Type B pancreatic cell (in vitro differentiated cells): Measurements from ENCODE around the gene CLEC4F. TPM values are rescaled to one million over a fixed set of nuclear protein-coding genes. Genes with fewer than 3 reads are reported as not detected.

Source experiments
- DNase-seq: peaks from one replicate; pipeline ENCODE4 v3.0.0; 2021; ENCODE audit warnings: mixed read lengths; ENCODE audit not compliant: unreplicated experiment; ENCODE audit errors: extremely low spot score
- H3K27ac Mint-ChIP-seq: 2 replicates; pipeline ENCODE4 v1.8.0; 2021; ENCODE audit warnings: mild to moderate bottlenecking, mixed read lengths
- H3K27me3 Mint-ChIP-seq: 2 replicates; pipeline ENCODE4 v1.8.0; 2021; ENCODE audit warnings: mixed read lengths
- H3K36me3 Mint-ChIP-seq: 2 replicates; pipeline ENCODE4 v1.8.0; 2021; ENCODE audit warnings: mixed read lengths
- H3K4me1 Mint-ChIP-seq: one replicate; pipeline ENCODE4 v1.8.0; 2021; ENCODE audit warnings: mixed read lengths; ENCODE audit not compliant: unreplicated experiment
- H3K4me3 Mint-ChIP-seq: 2 replicates; pipeline ENCODE4 v1.8.0; 2021; ENCODE audit warnings: mild to moderate bottlenecking, mixed read lengths
- H3K9me3 Mint-ChIP-seq: 2 replicates; pipeline ENCODE4 v1.8.0; 2021; ENCODE audit warnings: mixed read lengths
- CTCF ChIP-seq: fragments of 200-600 bp; sonication (generic); conservative IDR thresholded peaks from 2 replicates; pipeline ENCODE4 v1.5.0; 2021; ENCODE audit warnings: antibody characterized with exemption, mild to moderate bottlenecking
- total RNA-seq: library from RNA; stranded (reverse); gene quantifications from 2 replicates; pipeline ENCODE4 v1.2.1, GENCODE V29; 2021; ENCODE audit warnings: low replicate concordance

CLEC4F gene
- total RNA-seq, 1 donor from 2014 or later, result not detected

- Mint-ChIP-seq H3K36me3 (no peaks in the 10 kb centered on the region), H3K27me3 (peaks cover 58% of the 10 kb centered on the region), H3K27ac (no peak within 1 kb of the TSS)
Observed at GRCh38 chr2:70835643-70836042, 15.2 kb upstream of the CLEC4F start, which contains the start of gene CD207. TSS of gene CD207 (minus strand) at chr2:70835816. CDS start at chr2:70835776, 40 bp downstream.

GRCh38 chr2:70834881-70835280 lies 14.5 kb upstream of the CLEC4F start:
- TF ChIP-seq CTCF, result no peak
- Mint-ChIP-seq H3K36me3 (no peaks in the 10 kb centered on the region), H3K4me3 (no peak overlapping the region), H3K27ac (no peak overlapping the region), H3K9me3 (no peaks in the 10 kb centered on the region), H3K4me1 (no peaks in the 10 kb centered on the region), H3K27me3 (peaks cover 60% of the 10 kb centered on the region)
- no peak for DNase-seq

More at GRCh38 chr2:70835643-70836042, 15.2 kb upstream of the CLEC4F start, which contains the start of gene CD207:
- DNase-seq, result no peak
- no peak for TF ChIP-seq CTCF
- Mint-ChIP-seq H3K4me1 (no peaks in the 10 kb centered on the region), H3K9me3 (no peaks in the 10 kb centered on the region), H3K4me3 (no peak within 1 kb of the TSS)

- no peaks in the 10 kb centered on the region for H3K9me3 Mint-ChIP-seq
- no peak for DNase-seq
- no peaks in the 10 kb centered on the region for H3K36me3 Mint-ChIP-seq
- TF ChIP-seq CTCF, result no peak
- H3K4me3 Mint-ChIP-seq, result no peak overlapping the region
- no peaks in the 10 kb centered on the region for H3K4me1 Mint-ChIP-seq
- H3K27me3 Mint-ChIP-seq, result peaks cover 66% of the 10 kb centered on the region
- H3K27ac Mint-ChIP-seq, result no peak overlapping the region
Observed at GRCh38 chr2:70834106-70834505, 13.7 kb upstream of the CLEC4F start.

GRCh38 chr2:70833246-70833645 lies 12.8 kb upstream of the CLEC4F start:
- Mint-ChIP-seq H3K27ac (no peak overlapping the region), H3K36me3 (no peaks in the 10 kb centered on the region), H3K27me3 (peaks cover 65% of the 10 kb centered on the region), H3K4me3 (no peak overlapping the region), H3K9me3 (no peaks in the 10 kb centered on the region), H3K4me1 (no peaks in the 10 kb centered on the region)
- DNase-seq, result no peak
- TF ChIP-seq CTCF, result no peak

- Mint-ChIP-seq H3K4me3 (no peak overlapping the region), H3K36me3 (no peaks in the 10 kb centered on the region), H3K4me1 (no peaks in the 10 kb centered on the region), H3K9me3 (no peaks in the 10 kb centered on the region), H3K27ac (no peak overlapping the region), H3K27me3 (peaks cover 65% of the 10 kb centered on the region)
- no peak for DNase-seq
- no peak for TF ChIP-seq CTCF
Observed at GRCh38 chr2:70832386-70832785, 12.0 kb upstream of the CLEC4F start.

GRCh38 chr2:70831861-70832260 lies 11.5 kb upstream of the CLEC4F start:
- H3K9me3 Mint-ChIP-seq, result no peaks in the 10 kb centered on the region
- DNase-seq, result no peak
- H3K27ac Mint-ChIP-seq, result no peak overlapping the region
- TF ChIP-seq CTCF, result no peak
- H3K4me1 Mint-ChIP-seq, result no peaks in the 10 kb centered on the region
- H3K27me3 Mint-ChIP-seq, result peaks cover 63% of the 10 kb centered on the region
- no peaks in the 10 kb centered on the region for H3K36me3 Mint-ChIP-seq
- H3K4me3 Mint-ChIP-seq, result no peak overlapping the region
